K562 (cell line): Measurements from ENCODE around the gene ATP5PD. TPM values are rescaled to one million over a fixed set of nuclear protein-coding genes. Genes with fewer than 3 reads are reported as not detected.
A peak's percentile ranks its signal among the peaks of the same experiment; 100 is the strongest.

Source experiments
- CHD4 ChIP-seq: fragments of 200-600 bp; sonication (generic); IDR thresholded peaks from 3 replicates; pipeline ENCODE4 v1.6.1; 2012; ENCODE audit warnings: low read depth, mild to moderate bottlenecking, mixed read lengths, low read length, inconsistent platforms; ENCODE audit not compliant: insufficient read depth, insufficient replicate concordance, poor library complexity, severe bottlenecking
- E2F3 ChIP-seq: fragments of 250-450 bp; sonication (Bioruptor Pico); IDR thresholded peaks from 2 replicates; pipeline ENCODE4 v1.4.0; 2020; ENCODE audit warnings: mild to moderate bottlenecking
- FIP1L1 ChIP-seq: fragments of 200-400 bp; formaldehyde crosslinking; IDR thresholded peaks from 2 replicates; pipeline ENCODE4 v1.6.1; 2018; ENCODE audit warnings: mild to moderate bottlenecking, low read depth, low read length; ENCODE audit not compliant: poor library complexity, severe bottlenecking
- GATAD2B ChIP-seq: fragments of 450-650 bp; IDR thresholded peaks from 2 replicates; pipeline ENCODE4 v1.6.1; 2017; ENCODE audit warnings: mild to moderate bottlenecking, borderline replicate concordance
- MTA3 ChIP-seq: fragments of 450-650 bp; formaldehyde crosslinking; IDR thresholded peaks from 2 replicates; pipeline ENCODE4 v1.6.1; 2017; ENCODE audit warnings: mild to moderate bottlenecking, borderline replicate concordance
- PHB ChIP-seq: fragments of 250-450 bp; sonication (Bioruptor Pico); IDR thresholded peaks from 2 replicates; pipeline ENCODE4 v1.5.0; 2021
- POLR2H ChIP-seq: IDR thresholded peaks from 2 replicates; pipeline ENCODE4 v1.6.1; 2016; ENCODE audit warnings: missing genetic modification characterization, low read depth, mild to moderate bottlenecking, control low read depth, missing compliant biosample characterization, moderate library complexity
- PPARD ChIP-seq: fragments of 250-450 bp; sonication (Bioruptor Pico); IDR thresholded peaks from 2 replicates; pipeline ENCODE4 v1.8.0; 2022; ENCODE audit warnings: inconsistent platforms, mild to moderate bottlenecking, moderate library complexity
- PTRF ChIP-seq: fragments of 450-650 bp; IDR thresholded peaks from 2 replicates; pipeline ENCODE4 v1.6.1; 2016; ENCODE audit warnings: mild to moderate bottlenecking, missing genetic modification characterization, missing compliant biosample characterization
- RBM34 ChIP-seq: fragments of 200-400 bp; formaldehyde crosslinking; IDR thresholded peaks from 2 replicates; pipeline ENCODE4 v1.6.1; 2018; ENCODE audit warnings: low read length, borderline replicate concordance; ENCODE audit not compliant: insufficient read depth
- TAF9B ChIP-seq: fragments of 450-650 bp; IDR thresholded peaks from 2 replicates; pipeline ENCODE4 v1.6.1; 2018; ENCODE audit warnings: mild to moderate bottlenecking; ENCODE audit not compliant: partially characterized antibody
- ZC3H4 ChIP-seq: sonication (generic); formaldehyde crosslinking; IDR thresholded peaks from 2 replicates; pipeline ENCODE4 v1.9.0; 2021; ENCODE audit warnings: missing genetic modification reagents, borderline replicate concordance
- ZFX ChIP-seq: sonication (generic); formaldehyde crosslinking; IDR thresholded peaks from 2 replicates; pipeline ENCODE4 v1.8.0; 2022; ENCODE audit warnings: mild to moderate bottlenecking, missing genetic modification reagents, moderate library complexity
- ZNF12 ChIP-seq: sonication (generic); formaldehyde crosslinking; IDR thresholded peaks from 2 replicates; pipeline ENCODE4 v1.4.0; 2020; ENCODE audit warnings: mild to moderate bottlenecking, missing genetic modification reagents
- ZNF263 ChIP-seq: sonication (generic); formaldehyde crosslinking; IDR thresholded peaks from 2 replicates; pipeline ENCODE4 v1.8.0; 2022; ENCODE audit warnings: mild to moderate bottlenecking, missing genetic modification reagents, borderline replicate concordance
- ZNF384 ChIP-seq: IDR thresholded peaks from 2 replicates; pipeline ENCODE4 v1.6.1; 2012; ENCODE audit warnings: low read depth, low read length, improper control_type of control experiment
- ZNF644 ChIP-seq: fragments of 200-800 bp; sonication (Bioruptor generic); IDR thresholded peaks from 2 replicates; pipeline ENCODE4 v1.6.1; 2016; ENCODE audit warnings: low read depth, missing genetic modification characterization, missing compliant biosample characterization
- polyA plus RNA-seq, 8 experiments: library from polyadenylated mRNA; depleted of rRNA in 4 of 8; stranded (reverse) in 5 of 8; unstranded in 3 of 8; fragments of >200 nt; fragmentation: Nextera tagmentation in 2 of 8; fragmentation: Illumina TruSeq in 1 of 8; extraction: Ambion mirVana in 2 of 8; extraction: Trizol in 1 of 8; gene quantifications; 2 replicates each; pipeline versions ENCODE4 v1.2.1 to v1.2.3, GENCODE V29; 2011 to 2014; ENCODE audit warnings: inconsistent platforms in 1 of 8, missing spikeins in 1 of 8
- total RNA-seq, 7 experiments: library from RNA; depleted of rRNA in 6 of 7; stranded (reverse); fragments of >200 nt in 6 of 7; fragmentation: Illumina TruSeq in 2 of 7; extraction: Trizol in 2 of 7; gene quantifications; 2 replicates each; pipeline versions ENCODE4 v1.2.1 to v1.2.3, GENCODE V29; 2011 to 2021; ENCODE audit warnings: low replicate concordance in 1 of 7
- TF ChIP-seq, protein P1 (sequence below): fragments of 250-450 bp; sonication (Bioruptor Pico); IDR thresholded peaks from 2 replicates; pipeline ENCODE4 v1.4.0; 2020; ENCODE audit warnings: mild to moderate bottlenecking, moderate library complexity
- TF ChIP-seq, protein P2 (sequence below): fragments of 450-650 bp; IDR thresholded peaks from 2 replicates; pipeline ENCODE4 v1.6.1; 2016; ENCODE audit warnings: missing biosample characterization, missing genetic modification characterization
- TF ChIP-seq, protein P3 (sequence below): fragments of 450-650 bp; formaldehyde crosslinking; IDR thresholded peaks from 2 replicates; pipeline ENCODE4 v1.4.0; 2022; ENCODE audit warnings: missing genetic modification characterization

Gene ATP5PD
- total and polyA plus RNA-seq, 9 of the 15 experiments (the other 6 are each of a cell fraction or from before 2014, with no cell fraction given), result 271 to 828 (median 432) TPM

DNA sequence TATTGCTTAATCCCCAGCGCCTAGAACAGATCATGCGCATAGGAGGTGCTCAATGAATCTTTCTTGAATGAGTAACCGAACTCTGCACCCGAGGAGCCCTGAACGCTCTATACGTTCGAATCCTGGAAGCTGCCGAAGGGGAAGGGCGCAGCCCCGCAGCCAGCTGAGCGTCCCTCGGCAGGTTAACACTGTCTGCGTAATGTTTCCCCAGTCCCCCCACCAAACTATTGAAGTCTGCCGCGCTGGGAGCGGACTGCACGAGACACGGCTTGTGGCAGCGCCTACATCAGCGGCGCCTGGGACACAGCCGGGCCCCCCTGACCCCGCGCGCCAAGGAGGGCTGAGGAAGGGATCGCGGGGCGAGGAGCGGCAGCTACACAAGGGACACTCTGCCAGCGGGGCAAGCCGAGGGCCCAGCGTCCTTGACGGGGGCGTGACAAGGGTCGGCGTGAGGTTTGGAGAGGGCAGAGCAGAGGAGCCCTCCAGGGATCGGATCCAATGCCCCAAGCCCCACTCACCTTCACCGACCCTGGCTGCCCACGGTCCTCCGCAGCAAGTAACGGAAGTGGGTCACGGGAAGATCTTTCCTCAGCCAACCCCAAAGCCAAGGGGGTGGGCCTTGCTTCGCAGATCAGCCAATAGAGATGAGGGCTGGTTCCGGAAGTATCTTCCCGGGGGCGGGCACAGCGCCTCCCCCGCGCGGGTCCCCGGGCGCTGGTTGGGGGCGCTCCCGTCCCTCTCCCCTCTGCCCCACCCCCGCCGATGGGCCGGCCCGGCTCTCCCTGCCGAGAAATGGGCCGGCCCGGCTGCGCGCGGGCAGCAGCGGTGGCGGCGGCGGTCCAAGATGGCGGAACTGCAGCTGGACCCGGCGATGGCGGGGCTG, at the start of gene ATP5PD, which contains the start of gene KCTD2 (continued):
- peak; percentile 55 for TF ChIP-seq ZFX (CRISPR knock-in tag)
- TF ChIP-seq FIP1L1, result no peak
- TF ChIP-seq ZNF263, result 0 out of 2 replicates have a peak, but pooled peaks have one; percentile 70
- TF ChIP-seq, protein P1, sequence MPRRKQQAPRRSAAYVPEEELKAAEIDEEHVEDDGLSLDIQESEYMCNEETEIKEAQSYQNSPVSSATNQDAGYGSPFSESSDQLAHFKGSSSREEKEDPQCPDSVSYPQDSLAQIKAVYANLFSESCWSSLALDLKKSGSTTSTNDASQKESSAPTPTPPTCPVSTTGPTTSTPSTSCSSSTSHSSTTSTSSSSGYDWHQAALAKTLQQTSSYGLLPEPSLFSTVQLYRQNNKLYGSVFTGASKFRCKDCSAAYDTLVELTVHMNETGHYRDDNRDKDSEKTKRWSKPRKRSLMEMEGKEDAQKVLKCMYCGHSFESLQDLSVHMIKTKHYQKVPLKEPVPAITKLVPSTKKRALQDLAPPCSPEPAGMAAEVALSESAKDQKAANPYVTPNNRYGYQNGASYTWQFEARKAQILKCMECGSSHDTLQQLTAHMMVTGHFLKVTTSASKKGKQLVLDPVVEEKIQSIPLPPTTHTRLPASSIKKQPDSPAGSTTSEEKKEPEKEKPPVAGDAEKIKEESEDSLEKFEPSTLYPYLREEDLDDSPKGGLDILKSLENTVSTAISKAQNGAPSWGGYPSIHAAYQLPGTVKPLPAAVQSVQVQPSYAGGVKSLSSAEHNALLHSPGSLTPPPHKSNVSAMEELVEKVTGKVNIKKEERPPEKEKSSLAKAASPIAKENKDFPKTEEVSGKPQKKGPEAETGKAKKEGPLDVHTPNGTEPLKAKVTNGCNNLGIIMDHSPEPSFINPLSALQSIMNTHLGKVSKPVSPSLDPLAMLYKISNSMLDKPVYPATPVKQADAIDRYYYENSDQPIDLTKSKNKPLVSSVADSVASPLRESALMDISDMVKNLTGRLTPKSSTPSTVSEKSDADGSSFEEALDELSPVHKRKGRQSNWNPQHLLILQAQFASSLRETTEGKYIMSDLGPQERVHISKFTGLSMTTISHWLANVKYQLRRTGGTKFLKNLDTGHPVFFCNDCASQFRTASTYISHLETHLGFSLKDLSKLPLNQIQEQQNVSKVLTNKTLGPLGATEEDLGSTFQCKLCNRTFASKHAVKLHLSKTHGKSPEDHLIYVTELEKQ (CRISPR knock-in tag), result no peak
- no peak for TF ChIP-seq PTRF
- no peak for TF ChIP-seq ZNF384
- no peak for TF ChIP-seq PPARD (CRISPR knock-in tag)
- no peak for TF ChIP-seq CHD4
- peak; percentile 71 for TF ChIP-seq TAF9B
- peak; percentile 65 for TF ChIP-seq POLR2H
- 0 out of 2 replicates have a peak, but pooled peaks have one; percentile 65 for TF ChIP-seq GATAD2B
- no peak for TF ChIP-seq ZC3H4 (CRISPR knock-in tag)
- TF ChIP-seq RBM34, result no peak
- no peak for TF ChIP-seq E2F3 (CRISPR knock-in tag)
- TF ChIP-seq PHB (CRISPR knock-in tag), result peak; percentile 39; the same call in 1 of the 2 replicates
- no peak for TF ChIP-seq ZNF12 (CRISPR knock-in tag)
- TF ChIP-seq ZNF644 (tag), result no peak
- peak; percentile 91 for TF ChIP-seq MTA3
- TF ChIP-seq, protein P2, sequence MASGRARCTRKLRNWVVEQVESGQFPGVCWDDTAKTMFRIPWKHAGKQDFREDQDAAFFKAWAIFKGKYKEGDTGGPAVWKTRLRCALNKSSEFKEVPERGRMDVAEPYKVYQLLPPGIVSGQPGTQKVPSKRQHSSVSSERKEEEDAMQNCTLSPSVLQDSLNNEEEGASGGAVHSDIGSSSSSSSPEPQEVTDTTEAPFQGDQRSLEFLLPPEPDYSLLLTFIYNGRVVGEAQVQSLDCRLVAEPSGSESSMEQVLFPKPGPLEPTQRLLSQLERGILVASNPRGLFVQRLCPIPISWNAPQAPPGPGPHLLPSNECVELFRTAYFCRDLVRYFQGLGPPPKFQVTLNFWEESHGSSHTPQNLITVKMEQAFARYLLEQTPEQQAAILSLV (tag), result no peak
- TF ChIP-seq, protein P3, sequence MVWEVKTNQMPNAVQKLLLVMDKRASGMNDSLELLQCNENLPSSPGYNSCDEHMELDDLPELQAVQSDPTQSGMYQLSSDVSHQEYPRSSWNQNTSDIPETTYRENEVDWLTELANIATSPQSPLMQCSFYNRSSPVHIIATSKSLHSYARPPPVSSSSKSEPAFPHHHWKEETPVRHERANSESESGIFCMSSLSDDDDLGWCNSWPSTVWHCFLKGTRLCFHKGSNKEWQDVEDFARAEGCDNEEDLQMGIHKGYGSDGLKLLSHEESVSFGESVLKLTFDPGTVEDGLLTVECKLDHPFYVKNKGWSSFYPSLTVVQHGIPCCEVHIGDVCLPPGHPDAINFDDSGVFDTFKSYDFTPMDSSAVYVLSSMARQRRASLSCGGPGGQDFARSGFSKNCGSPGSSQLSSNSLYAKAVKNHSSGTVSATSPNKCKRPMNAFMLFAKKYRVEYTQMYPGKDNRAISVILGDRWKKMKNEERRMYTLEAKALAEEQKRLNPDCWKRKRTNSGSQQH (CRISPR knock-in tag), result 0 out of 2 replicates have a peak, but pooled peaks have one; percentile 33
